Measurements from ENCODE around the gene BASP1.

The BASP1 gene

DNA sequence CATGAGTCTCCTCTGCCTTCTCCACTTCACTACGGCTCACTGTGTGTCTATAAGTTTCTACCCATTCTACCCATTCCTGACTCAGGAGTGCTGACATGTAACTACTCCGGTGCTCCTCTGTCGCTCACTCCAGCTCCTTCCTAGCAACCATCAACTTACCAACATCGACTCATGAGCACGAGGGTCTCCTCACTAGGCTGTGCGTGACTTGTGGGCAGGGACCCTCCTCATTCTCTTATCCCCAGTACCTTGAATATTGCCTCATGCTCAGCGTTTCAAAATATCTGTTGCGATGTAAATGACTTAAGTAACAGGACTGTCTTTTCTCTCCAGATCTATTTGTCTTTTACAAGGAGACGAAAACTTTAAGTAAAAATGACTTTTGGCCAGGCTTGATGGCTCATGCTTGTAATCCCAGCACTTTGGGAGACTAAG lies 73.1 kb downstream of the BASP1 start (continued):
- TF ChIP-seq POU6F1 (CRISPR knock-in tag; IDR thresholded peaks at IDR 0.05; ENCODE audit: borderline replicate concordance, low read depth) (no peak), ZNF70 (CRISPR knock-in tag; IDR thresholded peaks at IDR 0.05) (no peak), ZFP3 (CRISPR knock-in tag; IDR thresholded peaks at IDR 0.05) (no peak)

DNA sequence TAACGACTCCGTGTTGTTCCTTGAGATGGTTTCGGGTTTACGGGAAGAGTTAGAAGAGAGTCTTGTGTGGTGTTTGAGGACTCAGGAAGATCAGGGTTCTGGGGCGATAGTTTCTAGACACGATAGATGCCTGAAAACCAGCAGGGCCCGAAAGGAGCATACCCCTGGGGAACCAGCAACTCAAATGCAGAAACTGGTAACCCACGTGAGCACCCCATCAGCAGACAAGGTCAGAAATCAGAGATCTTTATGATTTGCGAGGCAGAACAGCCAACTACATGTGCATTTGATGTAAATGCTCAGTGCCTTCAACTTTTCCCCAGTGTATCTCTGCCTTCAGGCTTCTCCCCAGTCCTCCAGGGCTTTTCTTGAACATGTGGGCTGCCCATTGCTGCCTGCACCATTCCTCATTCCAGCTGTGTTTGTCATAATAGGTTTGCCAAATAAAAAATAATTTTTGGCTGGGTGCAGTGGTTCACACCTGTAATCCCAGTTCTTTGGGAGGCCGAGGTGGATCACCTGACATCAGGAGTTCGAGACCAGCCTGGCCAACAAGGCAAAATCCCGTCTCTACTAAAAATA lies 75.1 kb downstream of the BASP1 start:
- no peak for TF ChIP-seq ZNF565 (CRISPR knock-in tag; conservative IDR thresholded peaks at IDR 0.05; ENCODE audit: low read depth)
- TF ChIP-seq TCF4 (CRISPR knock-in tag; IDR thresholded peaks at IDR 0.05; ENCODE audit: borderline replicate concordance) = no peak
- TF ChIP-seq RARB (CRISPR knock-in tag; IDR thresholded peaks at IDR 0.05) = no peak
- TF ChIP-seq SNAI2 (CRISPR knock-in tag; IDR thresholded peaks at IDR 0.05) = no peak
- TF ChIP-seq, protein P1, sequence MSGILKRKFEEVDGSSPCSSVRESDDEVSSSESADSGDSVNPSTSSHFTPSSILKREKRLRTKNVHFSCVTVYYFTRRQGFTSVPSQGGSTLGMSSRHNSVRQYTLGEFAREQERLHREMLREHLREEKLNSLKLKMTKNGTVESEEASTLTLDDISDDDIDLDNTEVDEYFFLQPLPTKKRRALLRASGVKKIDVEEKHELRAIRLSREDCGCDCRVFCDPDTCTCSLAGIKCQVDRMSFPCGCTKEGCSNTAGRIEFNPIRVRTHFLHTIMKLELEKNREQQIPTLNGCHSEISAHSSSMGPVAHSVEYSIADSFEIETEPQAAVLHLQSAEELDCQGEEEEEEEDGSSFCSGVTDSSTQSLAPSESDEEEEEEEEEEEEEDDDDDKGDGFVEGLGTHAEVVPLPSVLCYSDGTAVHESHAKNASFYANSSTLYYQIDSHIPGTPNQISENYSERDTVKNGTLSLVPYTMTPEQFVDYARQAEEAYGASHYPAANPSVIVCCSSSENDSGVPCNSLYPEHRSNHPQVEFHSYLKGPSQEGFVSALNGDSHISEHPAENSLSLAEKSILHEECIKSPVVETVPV (CRISPR knock-in tag; IDR thresholded peaks at IDR 0.05) = no peak
- TF ChIP-seq ESRRG (CRISPR knock-in tag; IDR thresholded peaks at IDR 0.05) = no peak
- TF ChIP-seq ZFP3 (CRISPR knock-in tag; IDR thresholded peaks at IDR 0.05) = no peak
- TF ChIP-seq OSR1 (CRISPR knock-in tag; IDR thresholded peaks at IDR 0.05) = no peak
- TF ChIP-seq PPARA (CRISPR knock-in tag; IDR thresholded peaks at IDR 0.05; ENCODE audit: borderline replicate concordance) = no peak
- TF ChIP-seq, protein P2, sequence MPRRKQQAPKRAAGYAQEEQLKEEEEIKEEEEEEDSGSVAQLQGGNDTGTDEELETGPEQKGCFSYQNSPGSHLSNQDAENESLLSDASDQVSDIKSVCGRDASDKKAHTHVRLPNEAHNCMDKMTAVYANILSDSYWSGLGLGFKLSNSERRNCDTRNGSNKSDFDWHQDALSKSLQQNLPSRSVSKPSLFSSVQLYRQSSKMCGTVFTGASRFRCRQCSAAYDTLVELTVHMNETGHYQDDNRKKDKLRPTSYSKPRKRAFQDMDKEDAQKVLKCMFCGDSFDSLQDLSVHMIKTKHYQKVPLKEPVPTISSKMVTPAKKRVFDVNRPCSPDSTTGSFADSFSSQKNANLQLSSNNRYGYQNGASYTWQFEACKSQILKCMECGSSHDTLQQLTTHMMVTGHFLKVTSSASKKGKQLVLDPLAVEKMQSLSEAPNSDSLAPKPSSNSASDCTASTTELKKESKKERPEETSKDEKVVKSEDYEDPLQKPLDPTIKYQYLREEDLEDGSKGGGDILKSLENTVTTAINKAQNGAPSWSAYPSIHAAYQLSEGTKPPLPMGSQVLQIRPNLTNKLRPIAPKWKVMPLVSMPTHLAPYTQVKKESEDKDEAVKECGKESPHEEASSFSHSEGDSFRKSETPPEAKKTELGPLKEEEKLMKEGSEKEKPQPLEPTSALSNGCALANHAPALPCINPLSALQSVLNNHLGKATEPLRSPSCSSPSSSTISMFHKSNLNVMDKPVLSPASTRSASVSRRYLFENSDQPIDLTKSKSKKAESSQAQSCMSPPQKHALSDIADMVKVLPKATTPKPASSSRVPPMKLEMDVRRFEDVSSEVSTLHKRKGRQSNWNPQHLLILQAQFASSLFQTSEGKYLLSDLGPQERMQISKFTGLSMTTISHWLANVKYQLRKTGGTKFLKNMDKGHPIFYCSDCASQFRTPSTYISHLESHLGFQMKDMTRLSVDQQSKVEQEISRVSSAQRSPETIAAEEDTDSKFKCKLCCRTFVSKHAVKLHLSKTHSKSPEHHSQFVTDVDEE (CRISPR knock-in tag; IDR thresholded peaks at IDR 0.05) = no peak
- ATAC-seq = no peak

DNA sequence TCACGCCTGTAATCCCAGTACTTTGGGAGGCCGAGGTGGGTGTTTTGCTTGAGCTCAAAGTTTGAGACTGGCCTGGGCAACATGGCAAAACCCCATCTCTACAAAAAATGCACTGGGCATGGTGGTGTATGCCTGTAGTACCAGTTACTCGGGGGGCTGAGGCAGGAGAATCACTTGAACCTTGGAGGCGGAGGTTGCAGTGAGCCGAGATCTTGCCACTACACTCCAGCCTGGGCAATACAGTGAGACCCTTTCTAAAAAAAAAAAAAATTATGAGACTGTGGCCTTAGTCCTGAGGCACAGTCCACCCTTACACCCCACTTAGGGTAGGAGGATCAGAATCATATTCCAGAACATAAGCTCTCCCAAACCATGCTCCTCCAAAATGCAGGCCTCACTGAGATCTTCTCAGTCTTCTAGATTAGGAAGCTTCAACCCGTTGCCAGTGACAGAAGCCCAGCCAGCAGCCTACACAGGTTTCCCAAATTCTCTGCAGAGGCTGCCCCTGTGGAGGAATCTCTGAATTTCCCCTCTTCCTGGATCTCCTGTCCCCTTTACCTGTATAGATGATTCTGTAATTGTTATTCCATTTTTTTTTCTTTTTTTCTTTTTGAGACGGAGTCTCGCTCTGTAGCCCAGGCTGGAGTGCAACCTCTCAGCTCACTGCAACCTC lies 77.3 kb downstream of the BASP1 start:
- ATAC-seq = no peak
- TF ChIP-seq ESRRG (CRISPR knock-in tag; IDR thresholded peaks at IDR 0.05) (no peak), BACH2 (CRISPR knock-in tag; IDR thresholded peaks at IDR 0.05; ENCODE audit: borderline replicate concordance) (no peak), CSDC2 (CRISPR knock-in tag; IDR thresholded peaks at IDR 0.05) (no peak), SNAI2 (CRISPR knock-in tag; IDR thresholded peaks at IDR 0.05) (no peak), ZFP3 (CRISPR knock-in tag; IDR thresholded peaks at IDR 0.05) (no peak), TOX (CRISPR knock-in tag; IDR thresholded peaks at IDR 0.05; ENCODE audit: borderline replicate concordance) (no peak), ARNTL (CRISPR knock-in tag; IDR thresholded peaks at IDR 0.05; ENCODE audit: borderline replicate concordance, low read depth) (no peak), ZFP30 (CRISPR knock-in tag; IDR thresholded peaks at IDR 0.05) (no peak), ZNF70 (CRISPR knock-in tag; IDR thresholded peaks at IDR 0.05) (no peak), RARB (CRISPR knock-in tag; IDR thresholded peaks at IDR 0.05) (no peak), ZNF565 (CRISPR knock-in tag; conservative IDR thresholded peaks at IDR 0.05; ENCODE audit: low read depth) (no peak), ZC3H10 (CRISPR knock-in tag; IDR thresholded peaks at IDR 0.05) (no peak), TCF4 (CRISPR knock-in tag; IDR thresholded peaks at IDR 0.05; ENCODE audit: borderline replicate concordance) (no peak), OSR1 (CRISPR knock-in tag; IDR thresholded peaks at IDR 0.05) (no peak), GLIS3 (CRISPR knock-in tag; IDR thresholded peaks at IDR 0.05) (no peak)
- TF ChIP-seq, protein P1 (CRISPR knock-in tag; IDR thresholded peaks at IDR 0.05) = no peak
- TF ChIP-seq, protein P3, sequence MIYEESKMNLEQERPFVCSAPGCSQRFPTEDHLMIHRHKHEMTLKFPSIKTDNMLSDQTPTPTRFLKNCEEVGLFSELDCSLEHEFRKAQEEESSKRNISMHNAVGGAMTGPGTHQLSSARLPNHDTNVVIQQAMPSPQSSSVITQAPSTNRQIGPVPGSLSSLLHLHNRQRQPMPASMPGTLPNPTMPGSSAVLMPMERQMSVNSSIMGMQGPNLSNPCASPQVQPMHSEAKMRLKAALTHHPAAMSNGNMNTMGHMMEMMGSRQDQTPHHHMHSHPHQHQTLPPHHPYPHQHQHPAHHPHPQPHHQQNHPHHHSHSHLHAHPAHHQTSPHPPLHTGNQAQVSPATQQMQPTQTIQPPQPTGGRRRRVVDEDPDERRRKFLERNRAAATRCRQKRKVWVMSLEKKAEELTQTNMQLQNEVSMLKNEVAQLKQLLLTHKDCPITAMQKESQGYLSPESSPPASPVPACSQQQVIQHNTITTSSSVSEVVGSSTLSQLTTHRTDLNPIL (CRISPR knock-in tag; IDR thresholded peaks at IDR 0.05; ENCODE audit: low read depth) = no peak
